GM23338 (cell line): ENCODE data around the gene FAM131A. TPM values are rescaled to one million over a fixed set of nuclear protein-coding genes. Genes with fewer than 3 reads are reported as not detected.

ENCODE experiments used
- ATAC-seq: fragments of 200-7000 bp; cut with Tn5 transposase; 3 replicates; pipeline ENCODE4 v1.9.1; 2020
- DNase-seq: peaks from one replicate; pipeline ENCODE4 v3.0.0-alpha.2; 2015; ENCODE audit warnings: low spot score
- H2AFZ ChIP-seq: fragments of 200-600 bp; sonication (generic); 2 replicates; pipeline ENCODE4 v1.8.0; 2016; ENCODE audit warnings: antibody characterized with exemption, mild to moderate bottlenecking, moderate library complexity
- H3F3A ChIP-seq: fragments of 200-600 bp; sonication (generic); replicated peaks from 2 replicates; pipeline ENCODE4 v1.8.0; 2017; ENCODE audit warnings: antibody characterized with exemption, mixed run types, low read depth
- H3K27ac ChIP-seq: fragments of 200-600 bp; sonication (generic); 2 replicates; pipeline ENCODE4 v1.6.1; 2016; ENCODE audit warnings: low read depth
- H3K27me3 ChIP-seq: fragments of 200-600 bp; sonication (generic); 2 replicates; pipeline ENCODE4 v1.8.0; 2016; ENCODE audit warnings: mild to moderate bottlenecking, mixed run types, moderate library complexity; ENCODE audit not compliant: insufficient read depth
- H3K36me3 ChIP-seq: fragments of 200-600 bp; sonication (generic); 2 replicates; pipeline ENCODE4 v1.8.0; 2016; ENCODE audit warnings: mild to moderate bottlenecking; ENCODE audit not compliant: insufficient read depth
- H3K4me1 ChIP-seq: fragments of 200-600 bp; sonication (generic); 2 replicates; pipeline ENCODE4 v1.8.0; 2016; ENCODE audit warnings: mild to moderate bottlenecking, moderate library complexity; ENCODE audit not compliant: insufficient read depth
- H3K4me2 ChIP-seq: fragments of 200-600 bp; sonication (generic); 2 replicates; pipeline ENCODE4 v1.7.1; 2017; ENCODE audit warnings: mixed run types
- H3K4me3 ChIP-seq: fragments of 200-600 bp; sonication (generic); 2 replicates; pipeline ENCODE4 v1.6.1; 2016; ENCODE audit warnings: mixed run types
- H3K79me2 ChIP-seq: fragments of 200-600 bp; sonication (generic); replicated peaks from 2 replicates; pipeline ENCODE4 v1.8.0; 2017; ENCODE audit warnings: mild to moderate bottlenecking; ENCODE audit not compliant: insufficient read depth
- H3K9me2 ChIP-seq: fragments of 200-600 bp; sonication (generic); 2 replicates; pipeline ENCODE4 v1.8.0; 2017; ENCODE audit not compliant: insufficient read depth
- H4K20me1 ChIP-seq: fragments of 200-600 bp; sonication (generic); replicated peaks from 2 replicates; pipeline ENCODE4 v1.8.0; 2017; ENCODE audit warnings: mild to moderate bottlenecking; ENCODE audit not compliant: insufficient read depth
- H3K27ac Mint-ChIP-seq: 2 replicates; pipeline ENCODE4 v1.8.0; 2020; ENCODE audit warnings: inconsistent platforms, mild to moderate bottlenecking, moderate library complexity, mixed read lengths
- H3K27me3 Mint-ChIP-seq: 3 replicates; pipeline ENCODE4 v1.8.0; 2022; ENCODE audit warnings: low read depth, mild to moderate bottlenecking, moderate library complexity, mixed read lengths, inconsistent platforms; ENCODE audit not compliant: insufficient read depth, poor library complexity
- H3K36me3 Mint-ChIP-seq: 3 replicates; pipeline ENCODE4 v1.8.0; 2021; ENCODE audit warnings: low read depth, mild to moderate bottlenecking, inconsistent platforms, moderate library complexity, mixed read lengths
- H3K4me1 Mint-ChIP-seq: 3 replicates; pipeline ENCODE4 v1.8.0; 2020; ENCODE audit warnings: mild to moderate bottlenecking, inconsistent platforms, mixed read lengths
- H3K4me3 Mint-ChIP-seq: 3 replicates; pipeline ENCODE4 v1.8.0; 2021; ENCODE audit warnings: moderate library complexity, mild to moderate bottlenecking, inconsistent platforms, mixed read lengths
- H3K9me3 Mint-ChIP-seq: 3 replicates; pipeline ENCODE4 v1.8.0; 2020; ENCODE audit warnings: moderate library complexity, mild to moderate bottlenecking, inconsistent platforms, mixed read lengths
- CREB1 ChIP-seq: fragments of 250-450 bp; sonication (Bioruptor Pico); IDR thresholded peaks from 2 replicates; pipeline ENCODE4 v1.5.0; 2020; ENCODE audit warnings: low read depth, mild to moderate bottlenecking, moderate library complexity
- CTCF ChIP-seq, 2 experiments: fragments of 200-600 bp in 1 of 2; sonication (generic) in 1 of 2; conservative IDR thresholded peaks; 2 replicates each; pipeline versions ENCODE4 v1.5.1 to v1.6.1; 2016 to 2017; ENCODE audit warnings: antibody characterized with exemption in 2 of 2, low read depth in 2 of 2, mild to moderate bottlenecking in 2 of 2, moderate library complexity in 1 of 2
- ETS1 ChIP-seq: IDR thresholded peaks from 2 replicates; pipeline ENCODE4 v1.6.1; 2016; ENCODE audit warnings: antibody characterized with exemption
- EZH2 ChIP-seq: fragments of 200-600 bp; sonication (generic); IDR thresholded peaks from one replicate; pipeline ENCODE4 v1.8.0; 2017; ENCODE audit warnings: antibody characterized with exemption, mild to moderate bottlenecking, low read depth; ENCODE audit not compliant: unreplicated experiment
- EZH2phosphoT487 ChIP-seq: fragments of 200-600 bp; sonication (generic); IDR thresholded peaks from one replicate; pipeline ENCODE4 v1.8.1; 2018; ENCODE audit warnings: antibody characterized with exemption; ENCODE audit not compliant: unreplicated experiment
- JUNB ChIP-seq: IDR thresholded peaks from one replicate; pipeline ENCODE4 v1.6.1; 2016; ENCODE audit warnings: antibody characterized with exemption; ENCODE audit not compliant: unreplicated experiment
- NANOG ChIP-seq: IDR thresholded peaks from 2 replicates; pipeline ENCODE4 v1.6.1; 2016; ENCODE audit warnings: antibody characterized with exemption, borderline replicate concordance
- POLR2AphosphoS5 ChIP-seq: IDR thresholded peaks from 2 replicates; pipeline ENCODE4 v1.6.1; 2016; ENCODE audit warnings: antibody characterized with exemption, low read depth
- REST ChIP-seq: IDR thresholded peaks from one replicate; pipeline ENCODE4 v1.6.1; 2018; ENCODE audit warnings: antibody characterized with exemption; ENCODE audit not compliant: unreplicated experiment
- STAT1 ChIP-seq: IDR thresholded peaks from one replicate; pipeline ENCODE4 v1.6.1; 2016; ENCODE audit warnings: antibody characterized with exemption; ENCODE audit not compliant: unreplicated experiment
- ZNF114 ChIP-seq: fragments of 250-450 bp; sonication (Bioruptor Pico); IDR thresholded peaks from 2 replicates; pipeline ENCODE4 v1.5.0; 2020; ENCODE audit warnings: mild to moderate bottlenecking, moderate library complexity
- ZNF331 ChIP-seq: fragments of 250-450 bp; sonication (Bioruptor Pico); IDR thresholded peaks from 2 replicates; pipeline ENCODE4 v1.5.0; 2020; ENCODE audit warnings: low read depth, mild to moderate bottlenecking, moderate library complexity
- ZNF462 ChIP-seq: fragments of 250-450 bp; sonication (Bioruptor Pico); IDR thresholded peaks from 2 replicates; pipeline ENCODE4 v1.5.0; 2020; ENCODE audit warnings: mild to moderate bottlenecking, moderate library complexity
- polyA plus RNA-seq: library from polyadenylated mRNA; unstranded; fragments of >200 nt; fragmentation: Nextera tagmentation; extraction: Ambion mirVana; gene quantifications from 2 replicates; pipeline ENCODE4 v1.2.1, GENCODE V29; 2016
- total RNA-seq: library from RNA; depleted of rRNA; stranded (reverse); fragments of >200 nt; shearing (Covaris generic); gene quantifications from 2 replicates; pipeline ENCODE4 v1.2.3, GENCODE V29; 2014

Gene FAM131A
- total and polyA plus RNA-seq, 2 experiments from 2014 or later = 6.7 to 31.8 TPM

- no peak overlapping the region for H3K27ac ChIP-seq
- H3K79me2 ChIP-seq = peaks cover 3% of the 10 kb centered on the region; the same call in 1 of the 2 replicates
- ATAC-seq (peak; percentile 92), DNase-seq (peak; percentile 94)
- H2AFZ ChIP-seq = no peak overlapping the region
- Mint-ChIP-seq H3K27ac (peak overlapping the region; percentile 90), H3K36me3 (peaks cover 18% of the 10 kb centered on the region), H3K27me3 (peaks cover 14% of the 10 kb centered on the region), H3K9me3 (no peaks in the 10 kb centered on the region), H3K4me1 (peaks cover 20% of the 10 kb centered on the region), H3K4me3 (peak overlapping the region; percentile 53; the same call in 2 of the 3 replicates)
- peak; percentile 60 to 67 for TF ChIP-seq CTCF (conservative IDR thresholded peaks at IDR 0.05; ENCODE audit: low read depth in 2 of 2)
- 0 out of 2 replicates have a peak, but pooled peaks have one; percentile 19 for TF ChIP-seq POLR2AphosphoS5
- no peak for TF ChIP-seq EZH2
- TF ChIP-seq EZH2phosphoT487 = no peak
- TF ChIP-seq ZNF462 = no peak
- TF ChIP-seq NANOG = no peak
- no peak for TF ChIP-seq REST
- no peak for TF ChIP-seq JUNB
- TF ChIP-seq STAT1 = no peak
- no peak for TF ChIP-seq ETS1
- TF ChIP-seq ZNF331 (CRISPR knock-in tag) = no peak
- TF ChIP-seq CREB1 (CRISPR knock-in tag) = no peak
- no peak for TF ChIP-seq ZNF114 (CRISPR knock-in tag)
- H3K36me3 ChIP-seq = no peaks in the 10 kb centered on the region
- no peak overlapping the region for H3K4me3 ChIP-seq
- H4K20me1 ChIP-seq = peaks cover 7% of the 10 kb centered on the region; the same call in 1 of the 2 replicates
- no peaks in the 10 kb centered on the region for H3K27me3 ChIP-seq
- no peaks in the 10 kb centered on the region for H3K9me2 ChIP-seq
- 0 out of 2 replicates have a peak, but pooled peaks cover 4% of the 10 kb centered on the region for H3K4me1 ChIP-seq
- H3F3A ChIP-seq = no peaks in the 10 kb centered on the region
- H3K4me2 ChIP-seq = 0 out of 2 replicates have a peak overlapping the region, but pooled peaks have one; percentile 18
These were observed 8.1 kb downstream of the FAM131A start for GRCh38 chr3:184345317-184346144.
